T-helper 1 cell (primary cell): Measurements from ENCODE around the gene LMF2.
A peak's percentile ranks its signal among the peaks of the same experiment; 100 is the strongest.

Experiments
- DNase-seq, 5 donors: peaks; one replicate each; pipeline ENCODE4 v3.0.0-alpha.2; 2012 to 2020

Gene LMF2

DNA sequence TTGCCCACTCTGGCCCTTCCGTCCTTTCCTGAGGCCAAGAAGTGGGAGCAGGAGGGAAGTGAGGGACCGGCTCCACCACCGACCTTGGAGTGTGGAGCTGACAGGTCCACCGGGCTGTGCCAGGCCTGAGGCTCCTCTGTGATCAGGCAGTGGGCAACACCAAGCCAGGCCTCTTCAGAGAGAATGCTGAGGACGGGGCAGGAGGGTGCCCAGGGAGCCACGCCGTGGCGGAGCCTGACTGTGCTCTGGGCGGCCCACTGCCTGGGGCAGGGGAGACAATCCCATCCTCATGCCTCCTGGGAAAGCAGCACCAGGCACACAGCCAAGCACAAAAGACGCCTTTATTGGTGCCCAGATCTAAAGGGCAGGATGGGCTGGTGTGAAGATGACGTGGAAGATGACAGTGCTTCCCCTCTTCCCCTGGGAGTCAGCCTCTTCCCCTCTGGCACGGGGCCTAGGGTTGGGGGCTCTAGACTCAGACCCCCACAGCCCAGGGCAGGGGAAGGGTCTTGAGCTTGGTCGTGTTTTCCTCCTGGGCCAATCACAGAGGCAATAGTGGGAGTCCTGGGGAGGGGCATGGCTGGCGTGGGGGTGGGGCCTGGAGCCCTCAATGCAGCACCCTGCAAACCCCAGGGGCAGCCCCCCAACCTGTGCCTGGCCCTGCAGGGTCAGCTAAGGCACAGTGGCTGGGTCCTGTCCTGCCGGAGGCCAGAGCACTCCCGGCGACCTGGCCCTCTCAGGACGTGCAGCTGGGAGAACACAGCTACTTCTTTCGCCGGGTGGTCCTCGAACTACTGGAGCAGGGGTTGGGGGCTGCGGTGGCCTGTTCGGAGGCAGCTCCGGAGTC is 4.7 kb downstream of the LMF2 start:
- no peak for DNase-seq

- DNase-seq, result no peak
These were observed 5.4 kb downstream of the LMF2 start for GRCh38 chr22:50502096-50502495.

DNA sequence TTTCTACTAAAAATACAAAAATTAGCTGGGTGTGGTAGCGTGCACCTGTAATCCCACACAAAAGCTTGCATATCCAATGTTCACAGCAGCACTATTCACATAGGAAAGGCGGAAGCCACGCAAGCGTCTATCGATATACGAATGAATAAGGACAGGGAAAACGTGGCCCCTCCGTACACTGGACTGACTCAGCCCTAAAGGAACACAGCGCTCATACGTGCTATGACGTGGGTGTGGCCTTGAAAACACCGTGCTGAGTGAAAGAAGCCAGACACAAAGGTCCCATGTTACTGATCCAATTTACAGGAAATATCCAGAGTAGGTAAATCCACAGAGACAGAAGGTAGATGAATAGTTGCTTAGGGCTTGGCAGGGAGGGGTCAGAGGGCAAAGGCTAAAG is 7.0 kb downstream of the LMF2 start:
- no peak for DNase-seq

- peak in 4 of 5 donors; percentile 47 to 64 (median 57) for DNase-seq
These were observed 9.1 kb downstream of the LMF2 start for GRCh38 chr22:50498322-50498890.

- DNase-seq, result no peak
These were observed 10.4 kb downstream of the LMF2 start for GRCh38 chr22:50497093-50497492.

- DNase-seq, result no peak
These were observed 16.8 kb downstream of the LMF2 start for GRCh38 chr22:50490531-50491308.

DNA sequence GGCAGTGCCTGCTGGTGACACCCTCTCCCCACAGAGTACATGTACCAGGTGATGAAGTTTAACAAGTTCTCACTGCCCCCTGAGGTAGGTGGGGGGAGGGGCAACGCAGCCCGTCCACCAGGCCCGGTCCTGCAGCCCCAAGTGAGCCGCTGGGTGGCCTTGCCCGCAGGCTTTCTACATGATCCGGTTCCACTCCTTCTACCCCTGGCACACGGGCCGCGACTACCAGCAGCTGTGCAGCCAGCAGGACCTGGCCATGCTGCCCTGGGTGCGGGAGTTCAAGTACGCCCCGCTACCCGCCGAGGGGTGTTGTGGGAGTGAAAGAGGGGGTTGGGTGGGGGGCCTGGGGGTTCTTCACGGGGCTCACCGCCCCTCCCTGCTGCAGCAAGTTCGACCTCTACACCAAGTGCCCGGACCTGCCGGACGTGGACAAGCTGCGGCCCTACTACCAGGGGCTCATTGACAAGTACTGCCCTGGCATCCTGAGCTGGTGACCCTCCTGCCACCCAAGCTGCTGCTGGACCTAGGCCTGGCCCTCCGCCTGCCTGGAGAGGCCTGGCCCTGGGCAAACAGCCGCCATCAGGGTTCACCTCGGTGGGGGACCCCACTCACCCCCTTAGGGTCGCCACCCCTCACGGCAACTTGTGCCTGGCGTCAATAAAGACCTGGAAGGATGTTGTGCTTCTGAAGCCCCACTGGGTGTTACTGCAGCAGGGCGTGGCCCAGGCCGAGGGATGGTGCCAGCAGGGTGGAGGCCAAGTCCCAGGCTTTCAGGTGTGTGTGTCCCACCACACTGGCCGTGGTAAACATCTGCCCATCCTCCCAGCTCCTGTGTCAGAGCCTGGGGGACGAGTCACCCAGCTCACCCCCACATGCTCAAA is 17.9 kb downstream of the LMF2 start:
- DNase-seq, result no peak

GRCh38 chr22:50488886-50489285 is 18.6 kb downstream of the LMF2 start:
- no peak for DNase-seq

DNA sequence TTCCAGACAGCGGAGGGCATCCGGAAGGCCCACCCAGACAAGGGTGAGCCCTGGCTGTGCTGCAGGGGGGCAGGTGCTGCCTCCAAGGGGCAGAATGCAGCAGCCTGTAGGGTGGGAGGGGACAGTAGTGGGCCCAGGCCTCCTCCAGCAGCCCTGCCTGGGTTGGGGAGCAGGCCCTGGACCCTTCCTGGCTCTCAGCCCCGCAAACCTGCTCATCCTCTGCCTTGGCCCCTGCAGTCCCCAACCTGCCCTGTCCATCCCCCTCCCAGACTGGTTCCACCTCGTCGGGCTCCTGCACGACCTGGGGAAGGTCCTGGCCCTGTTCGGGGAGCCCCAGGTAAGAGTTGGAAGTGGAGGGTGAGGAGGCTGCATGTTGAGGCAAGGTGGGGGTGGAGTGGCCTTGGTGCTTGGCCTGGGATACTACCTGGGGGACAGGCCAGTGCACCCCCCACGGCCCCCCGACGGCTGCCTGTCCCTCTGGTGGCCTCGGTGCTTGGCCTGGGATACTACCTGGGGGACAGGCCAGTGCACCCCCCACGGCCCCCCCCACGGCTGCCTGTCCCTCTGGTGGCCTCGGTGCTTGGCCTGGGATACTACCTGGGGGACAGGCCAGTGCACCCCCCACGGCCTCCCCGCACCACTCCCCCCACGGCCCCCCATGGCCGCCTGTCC is 19.4 kb downstream of the LMF2 start:
- DNase-seq, result peak in 1 of 5 donors; percentile 5

DNA sequence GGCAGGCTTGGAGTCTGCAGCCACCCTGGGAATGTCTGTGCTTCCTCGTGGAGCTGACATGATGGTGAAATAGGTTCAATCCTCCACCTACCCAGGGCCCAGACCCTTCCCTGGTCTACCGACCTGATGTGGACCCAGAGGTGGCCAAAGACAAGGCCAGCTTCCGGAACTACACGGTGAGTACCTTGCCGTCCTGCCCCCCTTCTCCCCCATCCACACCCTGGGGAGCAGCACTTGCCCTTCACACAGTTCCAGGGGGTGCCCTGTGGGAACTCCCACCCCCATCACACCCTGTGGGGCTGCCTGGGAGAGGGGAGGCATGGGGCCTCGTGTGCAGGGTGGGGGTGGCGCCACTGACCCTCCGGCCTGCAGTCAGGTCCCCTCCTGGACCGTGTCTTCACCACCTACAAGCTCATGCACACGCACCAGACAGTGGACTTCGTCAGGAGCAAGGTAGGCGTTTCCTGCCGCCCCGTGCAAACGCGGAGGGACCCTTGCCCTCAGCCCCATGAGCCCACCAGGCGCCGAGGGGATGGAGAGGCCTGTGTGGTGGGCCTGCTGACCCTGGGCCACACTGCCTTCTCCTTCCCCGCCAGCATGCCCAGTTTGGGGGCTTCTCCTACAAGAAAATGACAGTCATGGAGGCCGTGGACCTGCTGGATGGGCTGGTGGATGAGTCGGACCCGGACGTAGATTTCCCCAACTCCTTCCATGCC is 20.1 kb downstream of the LMF2 start:
- DNase-seq, result no peak

DNA sequence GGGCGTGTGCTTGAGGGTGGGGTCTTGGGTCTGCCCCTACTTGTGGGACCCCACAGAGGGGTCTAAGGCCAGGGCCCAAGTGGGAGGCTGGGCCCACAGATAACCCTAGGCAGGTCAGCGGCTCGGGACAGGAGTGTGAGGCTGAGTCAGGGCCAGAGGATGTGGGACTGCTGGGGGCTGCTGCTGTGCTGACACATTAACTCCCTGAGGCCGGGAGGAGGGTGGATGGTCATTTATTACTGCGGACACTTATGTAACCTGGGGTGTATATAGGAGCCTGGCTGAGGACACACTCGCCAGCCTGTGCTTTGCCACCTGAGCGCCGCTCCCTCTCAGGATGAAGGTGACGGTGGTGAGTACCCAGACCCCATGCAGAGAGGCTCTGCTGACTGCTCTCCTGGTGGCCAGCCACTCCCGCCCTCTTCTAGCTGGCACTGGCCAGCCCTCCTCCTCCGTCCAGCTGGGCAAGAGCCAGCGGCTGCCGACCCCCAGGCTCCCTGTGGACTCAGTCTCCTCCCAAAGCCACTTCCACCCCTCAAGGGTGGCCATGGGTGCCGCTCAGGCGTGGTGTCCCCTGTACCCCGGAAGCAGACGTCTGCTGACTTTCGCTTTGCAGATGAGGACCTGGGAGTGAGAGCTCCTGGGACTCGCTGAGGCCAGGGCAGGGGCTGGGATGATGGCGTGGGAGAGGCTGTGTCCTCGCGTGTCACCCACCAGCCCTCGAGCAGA is 20.8 kb downstream of the LMF2 start, which contains the start of gene MIOX:
Gene MIOX, plus strand, starts transcription at position 299 of the 729 bp plus-strand sequence. Its CDS starts 39 bp downstream, at position 338.
- DNase-seq, result no peak

DNA sequence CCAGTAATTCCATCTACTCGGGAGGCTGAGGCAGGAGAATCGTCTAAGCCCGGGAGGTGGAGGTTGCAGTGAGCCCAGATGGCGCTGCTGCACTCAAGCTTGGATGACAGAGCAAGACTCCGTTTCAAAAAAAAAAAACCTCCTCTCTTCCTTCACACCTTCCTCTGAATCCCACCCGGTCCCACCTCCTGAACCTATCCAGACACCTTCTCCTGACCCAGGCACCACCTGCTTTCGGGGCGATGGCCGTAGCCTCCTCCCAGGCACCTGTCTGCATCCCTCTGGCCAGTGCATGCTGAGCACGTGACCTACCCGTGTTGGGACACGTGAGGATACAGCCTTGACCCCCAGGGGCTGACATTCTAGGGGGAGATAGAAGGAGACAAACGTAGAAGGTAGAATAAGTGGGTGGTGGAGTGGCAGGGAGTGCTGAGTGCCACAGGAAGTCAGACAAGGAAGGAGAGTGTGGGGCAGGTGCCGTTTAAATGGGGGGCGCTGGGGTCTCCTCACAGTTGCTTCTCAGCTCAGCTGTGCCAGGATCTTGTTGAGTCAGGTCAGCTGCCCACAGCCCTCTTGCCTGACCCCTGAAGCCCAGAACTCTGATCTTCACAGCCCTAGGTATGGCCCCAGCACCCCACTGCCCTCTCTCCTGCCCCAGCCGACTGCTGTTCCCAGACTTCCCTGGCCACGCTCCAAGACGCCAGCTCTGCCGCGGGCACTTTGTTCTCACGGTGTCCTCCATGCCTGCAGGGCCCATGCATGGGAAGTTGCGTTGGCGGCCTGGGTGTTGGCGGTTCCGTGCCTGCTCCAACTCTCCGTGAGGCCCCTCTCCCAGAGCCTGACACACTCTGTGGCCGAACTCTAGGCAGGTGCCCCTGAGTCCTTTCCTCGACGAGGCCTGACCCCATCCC is 22.0 kb downstream of the LMF2 start:
- peak in 1 of 5 donors; percentile 9 for DNase-seq

GRCh38 chr22:50483977-50484853 is 23.3 kb downstream of the LMF2 start:
- peak in 1 of 5 donors; percentile 9 for DNase-seq

- DNase-seq, result no peak
These were observed 23.9 kb downstream of the LMF2 start for GRCh38 chr22:50483556-50483955.

- DNase-seq, result no peak
These were observed 24.4 kb downstream of the LMF2 start for GRCh38 chr22:50483106-50483505.

GRCh38 chr22:50482107-50483074 is 25.1 kb downstream of the LMF2 start:
- DNase-seq, result no peak
